HEK293T (cell line): Measurements from ENCODE around the gene SERTAD4.

Experiments
- CTCF ChIA-PET: fragments of 350-600 bp; formaldehyde crosslinking; extraction: SDS; loops from one replicate; lab custom pipeline; 2021; ENCODE audit warnings: antibody characterized with exemption, inconsistent platforms; lab: Yijun Ruan, JAX
- POLR2A ChIA-PET: fragments of 350-600 bp; formaldehyde crosslinking; extraction: SDS; loops from one replicate; lab custom pipeline; 2020; ENCODE audit warnings: antibody characterized with exemption, inconsistent platforms; lab: Yijun Ruan, JAX
- DNase-seq: peaks from one replicate; pipeline ENCODE4 v3.0.0; 2012; ENCODE audit warnings: mixed read lengths; ENCODE audit errors: extremely low spot score
- ARNT ChIP-seq: fragments of 450-650 bp; IDR thresholded peaks from 2 replicates; pipeline ENCODE4 v1.6.1; 2017; ENCODE audit warnings: mild to moderate bottlenecking
- BHLHE40 ChIP-seq: fragments of 450-650 bp; IDR thresholded peaks from 2 replicates; pipeline ENCODE4 v1.6.1; 2016; ENCODE audit warnings: mild to moderate bottlenecking, moderate library complexity, borderline replicate concordance
- CTBP1 ChIP-seq: fragments of 450-650 bp; IDR thresholded peaks from 2 replicates; pipeline ENCODE4 v1.6.1; 2016; ENCODE audit warnings: borderline replicate concordance
- ELF4 ChIP-seq: fragments of 450-650 bp; IDR thresholded peaks from 2 replicates; pipeline ENCODE4 v1.6.1; 2017; ENCODE audit warnings: antibody characterized with exemption
- FOXA1 ChIP-seq: fragments of 450-650 bp; IDR thresholded peaks from 2 replicates; pipeline ENCODE4 v1.6.1; 2016; ENCODE audit warnings: mild to moderate bottlenecking
- FOXK2 ChIP-seq: fragments of 450-650 bp; IDR thresholded peaks from 2 replicates; pipeline ENCODE4 v1.6.1; 2016; ENCODE audit warnings: mild to moderate bottlenecking
- FOXM1 ChIP-seq: fragments of 450-650 bp; IDR thresholded peaks from 2 replicates; pipeline ENCODE4 v1.6.1; 2017; ENCODE audit warnings: mild to moderate bottlenecking, borderline replicate concordance
- HDGF ChIP-seq: fragments of 450-650 bp; IDR thresholded peaks from 2 replicates; pipeline ENCODE4 v1.6.1; 2017; ENCODE audit warnings: antibody characterized with exemption, borderline replicate concordance
- L3MBTL2 ChIP-seq: fragments of 450-650 bp; conservative IDR thresholded peaks from 2 replicates; pipeline ENCODE4 v1.6.1; 2016; ENCODE audit warnings: mild to moderate bottlenecking
- LEF1 ChIP-seq: fragments of 450-650 bp; IDR thresholded peaks from 2 replicates; pipeline ENCODE4 v1.6.1; 2017; ENCODE audit warnings: mild to moderate bottlenecking, borderline replicate concordance
- NFRKB ChIP-seq: fragments of 450-650 bp; IDR thresholded peaks from 2 replicates; pipeline ENCODE4 v1.6.1; 2016; ENCODE audit warnings: mild to moderate bottlenecking, moderate library complexity
- SP1 ChIP-seq: fragments of 450-650 bp; IDR thresholded peaks from 2 replicates; pipeline ENCODE4 v1.6.1; 2017
- SUZ12 ChIP-seq: fragments of 450-650 bp; IDR thresholded peaks from 2 replicates; pipeline ENCODE4 v1.6.1; 2016; ENCODE audit warnings: mild to moderate bottlenecking
- TARDBP ChIP-seq: fragments of 450-650 bp; IDR thresholded peaks from 2 replicates; pipeline ENCODE4 v1.6.1; 2016
- ZNF384 ChIP-seq: fragments of 450-650 bp; IDR thresholded peaks from 2 replicates; pipeline ENCODE4 v1.6.1; 2016
- TF ChIP-seq, protein P1 (sequence below): fragments of 450-650 bp; IDR thresholded peaks from 2 replicates; pipeline ENCODE4 v1.6.1; 2016

The SERTAD4 gene

GRCh38 chr1:210214573-210215409 is 17.8 kb upstream of the SERTAD4 start:
- DNase-seq: no peak
- POLR2A ChIA-PET: interaction anchor here (0.7 kb wide), 1 partner anchor 17 kb away, joined by 3 read pairs; no protein-coding TSS in a partner anchor
- CTCF ChIA-PET: no interaction called here
- TF ChIP-seq, protein P1, sequence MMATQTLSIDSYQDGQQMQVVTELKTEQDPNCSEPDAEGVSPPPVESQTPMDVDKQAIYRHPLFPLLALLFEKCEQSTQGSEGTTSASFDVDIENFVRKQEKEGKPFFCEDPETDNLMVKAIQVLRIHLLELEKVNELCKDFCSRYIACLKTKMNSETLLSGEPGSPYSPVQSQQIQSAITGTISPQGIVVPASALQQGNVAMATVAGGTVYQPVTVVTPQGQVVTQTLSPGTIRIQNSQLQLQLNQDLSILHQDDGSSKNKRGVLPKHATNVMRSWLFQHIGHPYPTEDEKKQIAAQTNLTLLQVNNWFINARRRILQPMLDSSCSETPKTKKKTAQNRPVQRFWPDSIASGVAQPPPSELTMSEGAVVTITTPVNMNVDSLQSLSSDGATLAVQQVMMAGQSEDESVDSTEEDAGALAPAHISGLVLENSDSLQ: no peak
- TF ChIP-seq FOXM1 (no peak), ELF4 (no peak), L3MBTL2 (no peak), FOXK2 (no peak), FOXA1 (no peak), SUZ12 (no peak), TARDBP (no peak), LEF1 (no peak), HDGF (no peak)

DNA sequence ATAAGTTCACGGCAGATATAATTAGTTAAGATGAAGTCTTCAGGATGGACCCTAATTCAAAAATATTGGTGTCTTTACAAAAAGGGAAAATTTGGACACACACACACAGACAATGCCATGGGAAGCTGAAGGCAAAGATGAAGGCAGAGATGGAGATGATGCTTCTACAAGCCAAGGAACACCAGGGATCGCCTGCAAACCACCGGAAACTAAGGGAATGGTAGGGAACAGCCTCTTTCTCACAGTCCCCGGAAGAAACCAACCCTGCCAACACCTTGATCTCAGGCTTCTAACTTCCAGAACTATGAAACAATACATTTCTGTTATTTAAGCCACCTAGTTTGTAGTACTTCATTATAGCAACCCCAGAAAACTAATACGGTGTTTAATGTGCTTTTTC is 15.1 kb upstream of the SERTAD4 start:
- POLR2A ChIA-PET: no interaction called here
- no peak for DNase-seq
- no peak for TF ChIP-seq TARDBP
- no peak for TF ChIP-seq HDGF
- TF ChIP-seq BHLHE40: no peak
- TF ChIP-seq, protein P1: no peak
- no peak for TF ChIP-seq LEF1
- TF ChIP-seq FOXM1: no peak
- TF ChIP-seq ELF4: no peak
- TF ChIP-seq FOXK2: no peak
- TF ChIP-seq NFRKB: no peak
- no peak for TF ChIP-seq SUZ12
- no peak for TF ChIP-seq L3MBTL2
- TF ChIP-seq CTBP1: no peak
- TF ChIP-seq ARNT: no peak
- no peak for TF ChIP-seq ZNF384
- TF ChIP-seq FOXA1: no peak
- no peak for TF ChIP-seq SP1
- CTCF ChIA-PET: no interaction called here

- DNase-seq: no peak
- TF ChIP-seq SP1 (no peak), FOXA1 (no peak), NFRKB (no peak), ZNF384 (no peak), SUZ12 (no peak), FOXM1 (no peak), TARDBP (no peak), HDGF (no peak), L3MBTL2 (no peak), FOXK2 (no peak), ELF4 (no peak), CTBP1 (no peak), BHLHE40 (no peak), ARNT (no peak), LEF1 (no peak)
- TF ChIP-seq, protein P1: no peak
- POLR2A ChIA-PET: no interaction called here
- CTCF ChIA-PET: no interaction called here
Measured at GRCh38 chr1:210218047-210218446, 14.5 kb upstream of the SERTAD4 start.

DNA sequence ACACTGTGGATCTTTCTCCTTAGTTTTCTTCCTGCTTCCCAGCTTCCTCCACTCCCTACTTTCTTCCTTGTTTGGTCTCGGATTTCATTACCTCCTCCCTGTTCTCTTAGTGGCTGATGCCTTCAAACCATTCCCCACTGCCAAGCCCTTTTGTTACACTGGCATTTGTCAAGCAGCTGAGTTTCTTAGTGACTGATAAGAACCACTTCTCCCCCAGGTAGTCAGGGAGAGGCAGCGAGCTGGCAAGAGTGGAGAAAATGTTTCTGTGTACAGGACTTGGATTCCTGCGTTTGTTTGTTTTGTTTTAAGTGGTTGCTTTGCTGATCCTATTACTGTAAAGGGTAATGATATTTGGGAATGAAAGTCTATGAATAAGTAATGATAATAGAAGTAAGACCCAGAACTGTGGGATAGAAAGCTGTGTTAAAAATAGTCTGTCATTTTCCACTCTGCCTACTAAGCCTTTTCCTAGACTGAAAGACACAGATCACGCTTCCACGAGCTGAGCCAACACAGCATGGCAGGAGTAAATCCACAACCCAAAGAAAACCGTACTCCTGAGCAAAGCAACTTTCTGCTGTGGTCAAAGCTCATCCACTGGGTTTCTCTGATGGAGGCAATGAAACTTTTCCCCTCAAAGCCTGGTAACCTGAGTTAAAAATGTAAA is 10.1 kb upstream of the SERTAD4 start:
- POLR2A ChIA-PET: interaction anchor here (2.1 kb wide), 1 partner anchor 11 kb away, joined by 10 read pairs; no protein-coding TSS in a partner anchor
- CTCF ChIA-PET: no interaction called here
- TF ChIP-seq FOXM1: no peak; the same call in 1 of the 2 replicates
- TF ChIP-seq CTBP1: no peak
- no peak for TF ChIP-seq ELF4
- TF ChIP-seq BHLHE40: no peak
- no peak for TF ChIP-seq TARDBP
- no peak for TF ChIP-seq SP1
- no peak for TF ChIP-seq LEF1
- TF ChIP-seq SUZ12: no peak
- TF ChIP-seq FOXA1: no peak
- TF ChIP-seq FOXK2: no peak
- TF ChIP-seq ARNT: no peak
- TF ChIP-seq, protein P1: no peak
- no peak for TF ChIP-seq L3MBTL2
- TF ChIP-seq ZNF384: no peak
- no peak for TF ChIP-seq NFRKB
- no peak for TF ChIP-seq HDGF
- DNase-seq: peak; percentile 56
